Liver (tissue), 9 donors: ENCODE data around the gene MYLK2. TPM values are rescaled to one million over a fixed set of nuclear protein-coding genes. Genes with fewer than 3 reads are reported as not detected.
A peak's percentile ranks its signal among the peaks of the same experiment; 100 is the strongest.

ENCODE experiments used
- DNase-seq: peaks from one replicate; pipeline ENCODE4 v3.0.0-alpha.2; 2017; ENCODE audit warnings: low spot score
- H3K27ac ChIP-seq, 2 donors: one replicate each; pipeline ENCODE4 v1.7.0; 2013; ENCODE audit warnings: inconsistent platforms in 2 of 2, low read length in 2 of 2, control low read depth in 1 of 2, low read depth in 1 of 2, mild to moderate bottlenecking in 1 of 2
- H3K27me3 ChIP-seq, 4 donors: one replicate each; pipeline versions ENCODE4 v1.6.1 to v1.7.0; 2013; ENCODE audit warnings: low read length in 3 of 4, inconsistent platforms in 1 of 4, mild to moderate bottlenecking in 1 of 4, moderate library complexity in 1 of 4; ENCODE audit not compliant: control insufficient read depth in 4 of 4, insufficient read depth in 4 of 4
- H3K36me3 ChIP-seq, 4 donors: one replicate each; pipeline versions ENCODE4 v1.6.1 to v1.7.0; 2013; ENCODE audit warnings: low read length in 3 of 4, mild to moderate bottlenecking in 3 of 4, low read depth in 1 of 4, moderate library complexity in 1 of 4; ENCODE audit not compliant: control insufficient read depth in 4 of 4, insufficient read depth in 3 of 4
- H3K4me1 ChIP-seq, 4 donors: one replicate each; pipeline versions ENCODE4 v1.6.1 to v1.7.0; 2013; ENCODE audit warnings: low read length in 3 of 4, mild to moderate bottlenecking in 3 of 4, moderate library complexity in 1 of 4; ENCODE audit not compliant: control insufficient read depth in 4 of 4, insufficient read depth in 4 of 4
- H3K4me3 ChIP-seq, 3 donors: one replicate each; pipeline versions ENCODE4 v1.6.1 to v1.7.0; 2013; ENCODE audit warnings: low read length in 3 of 3, control low read depth in 1 of 3, low read depth in 1 of 3, mild to moderate bottlenecking in 1 of 3
- H3K9ac ChIP-seq, 2 donors: one replicate each; pipeline ENCODE4 v1.7.0; 2013; ENCODE audit warnings: low read length in 2 of 2, mild to moderate bottlenecking in 2 of 2, moderate library complexity in 2 of 2, control low read depth in 1 of 2, low read depth in 1 of 2
- H3K9me3 ChIP-seq, 4 donors: one replicate each; pipeline versions ENCODE4 v1.6.1 to v1.7.0; 2013; ENCODE audit warnings: low read length in 3 of 4; ENCODE audit not compliant: control insufficient read depth in 4 of 4
- ATF3 ChIP-seq: IDR thresholded peaks from 2 replicates; pipeline ENCODE4 v1.6.1; 2016; ENCODE audit warnings: antibody characterized with exemption
- CTCF ChIP-seq: fragments of 150-350 bp; IDR thresholded peaks from 2 replicates; pipeline ENCODE4 v1.5.1; 2017; ENCODE audit warnings: improper control_type of control experiment, low read depth, low read length; ENCODE audit not compliant: missing input control
- EGR1 ChIP-seq, 2 donors: IDR thresholded peaks; 2 replicates each; pipeline ENCODE4 v1.6.1; 2016 to 2018; ENCODE audit warnings: antibody characterized with exemption in 2 of 2, low read depth in 2 of 2
- FOXA1 ChIP-seq: IDR thresholded peaks from 2 replicates; pipeline ENCODE4 v1.6.1; 2016; ENCODE audit warnings: antibody characterized with exemption
- FOXA2 ChIP-seq: IDR thresholded peaks from 2 replicates; pipeline ENCODE4 v1.6.1; 2016; ENCODE audit warnings: antibody characterized with exemption
- GABPA ChIP-seq, 2 donors: IDR thresholded peaks in 1 of 2; conservative IDR thresholded peaks in 1 of 2; 2 replicates each; pipeline ENCODE4 v1.6.1; 2016; ENCODE audit warnings: antibody characterized with exemption in 2 of 2, mild to moderate bottlenecking in 1 of 2, moderate library complexity in 1 of 2
- HNF4A ChIP-seq, 2 donors: conservative IDR thresholded peaks; 2 replicates each; pipeline ENCODE4 v1.6.1; 2016; ENCODE audit warnings: antibody characterized with exemption in 2 of 2, mild to moderate bottlenecking in 2 of 2
- JUND ChIP-seq, 2 donors: IDR thresholded peaks; 2 replicates each; pipeline ENCODE4 v1.6.1; 2016; ENCODE audit warnings: antibody characterized with exemption in 2 of 2
- MAX ChIP-seq: IDR thresholded peaks from 2 replicates; pipeline ENCODE4 v1.6.1; 2016; ENCODE audit warnings: antibody characterized with exemption
- NR2F2 ChIP-seq: IDR thresholded peaks from 2 replicates; pipeline ENCODE4 v1.6.1; 2016; ENCODE audit warnings: antibody characterized with exemption
- RAD21 ChIP-seq, 2 donors: IDR thresholded peaks; 2 replicates each; pipeline ENCODE4 v1.6.1; 2016; ENCODE audit warnings: antibody characterized with exemption in 2 of 2, mild to moderate bottlenecking in 2 of 2
- REST ChIP-seq: IDR thresholded peaks from 2 replicates; pipeline ENCODE4 v1.6.1; 2016; ENCODE audit warnings: antibody characterized with exemption, mild to moderate bottlenecking
- RXRA ChIP-seq, 2 donors: IDR thresholded peaks; 2 replicates each; pipeline ENCODE4 v1.6.1; 2017 to 2018; ENCODE audit warnings: antibody characterized with exemption in 2 of 2, mild to moderate bottlenecking in 1 of 2
- SP1 ChIP-seq: IDR thresholded peaks from 2 replicates; pipeline ENCODE4 v1.6.1; 2018; ENCODE audit warnings: antibody characterized with exemption, mild to moderate bottlenecking
- TAF1 ChIP-seq: conservative IDR thresholded peaks from 2 replicates; pipeline ENCODE4 v1.6.1; 2016; ENCODE audit warnings: antibody characterized with exemption, mild to moderate bottlenecking
- YY1 ChIP-seq: IDR thresholded peaks from 2 replicates; pipeline ENCODE4 v1.6.1; 2016; ENCODE audit warnings: antibody characterized with exemption, mild to moderate bottlenecking
- ZBTB33 ChIP-seq: IDR thresholded peaks from 2 replicates; pipeline ENCODE4 v1.6.1; 2016; ENCODE audit warnings: antibody characterized with exemption
- WGBS: extraction: QIAGEN DNeasy Blood & Tissue Kit; methylation state at CpG from one replicate; pipeline ENCODE4 v1.1.7; 2013; 5-methylcytosine and 5-hydroxymethylcytosine counted together
- polyA plus RNA-seq, 2 donors: library from polyadenylated mRNA; stranded (reverse) in 1 of 2; unstranded in 1 of 2; fragments of 200-250 nt in 1 of 2; fragments of >200 nt in 1 of 2; fragmentation: Nextera tagmentation in 1 of 2; extraction: Ambion mirVana in 1 of 2; gene quantifications; one replicate each; pipeline versions ENCODE4 v1.2.1 to v1.2.3, GENCODE V29; 2013 to 2015
- total RNA-seq, 2 donors: library from RNA; depleted of rRNA; stranded (reverse); fragments of >200 nt; gene quantifications; one replicate each; pipeline ENCODE4 v1.2.3, GENCODE V29; 2014
- donor health status: healthy.
- donor health status: healthy.
- donor health status: healthy.
- donor health status: healthy.
- donor health status: healthy.

MYLK2 gene
- total and polyA plus RNA-seq, 4 donors, result 0.08 to 0.19 TPM; not detected in 2

GRCh38 chr20:31822421-31823330 lies 3.5 kb downstream of the MYLK2 start:
- Histone ChIP-seq H3K4me1 (peaks cover 0 to 10% (median 2%) of the 10 kb centered on the region in 4 donors), H3K27ac (no peak overlapping the region), H3K4me3 (peak overlapping the region in 1 of 3 donors; percentile 18), H3K9ac (no peak overlapping the region), H3K27me3 (no peaks in the 10 kb centered on the region), H3K36me3 (no peaks in the 10 kb centered on the region), H3K9me3 (no peaks in the 10 kb centered on the region)
- peak; percentile 85 for DNase-seq
- WGBS, result 6% methylated on average over 29 of the region's 29 CpGs
- TF ChIP-seq RXRA (IDR thresholded peaks at IDR 0.05), result no peak
- TF ChIP-seq JUND (IDR thresholded peaks at IDR 0.05), result no peak
- TF ChIP-seq CTCF, result peak; percentile 97
- TF ChIP-seq TAF1, result no peak
- peak; percentile 93 to 95 for TF ChIP-seq RAD21 (IDR thresholded peaks at IDR 0.05)
- TF ChIP-seq HNF4A (conservative IDR thresholded peaks at IDR 0.05), result no peak
- TF ChIP-seq REST, result no peak

GRCh38 chr20:31823360-31824124 lies 4.4 kb downstream of the MYLK2 start:
- 69% methylated on average over 14 of the region's 14 CpGs for WGBS
- H3K4me3 ChIP-seq, result no peak overlapping the region
- TF ChIP-seq YY1, result no peak
- no peak for TF ChIP-seq REST
- TF ChIP-seq HNF4A (conservative IDR thresholded peaks at IDR 0.05), result no peak
- no peak for TF ChIP-seq NR2F2
- no peak for TF ChIP-seq RAD21 (IDR thresholded peaks at IDR 0.05)
- no peak for TF ChIP-seq SP1
- TF ChIP-seq RXRA (IDR thresholded peaks at IDR 0.05), result no peak
- no peak for TF ChIP-seq EGR1 (IDR thresholded peaks at IDR 0.05; ENCODE audit: low read depth in 2 of 2)
- no peak for TF ChIP-seq FOXA1
- TF ChIP-seq ZBTB33, result no peak
- no peak for TF ChIP-seq GABPA (IDR thresholded peaks at IDR 0.05 in 1 of 2, conservative IDR thresholded peaks at IDR 0.05 in 1 of 2)
- TF ChIP-seq ATF3, result no peak
- no peak for TF ChIP-seq FOXA2
- TF ChIP-seq MAX, result no peak
- no peak for TF ChIP-seq TAF1

More at GRCh38 chr20:31823360-31824124, 4.4 kb downstream of the MYLK2 start:
- Histone ChIP-seq H3K9ac (no peak overlapping the region), H3K27ac (no peak overlapping the region), H3K27me3 (no peaks in the 10 kb centered on the region), H3K9me3 (no peaks in the 10 kb centered on the region), H3K4me1 (peaks cover 0 to 10% (median 2%) of the 10 kb centered on the region in 4 donors), H3K36me3 (no peaks in the 10 kb centered on the region)
- DNase-seq, result no peak
